Measurements from ENCODE around the gene CRYGC.

DNA sequence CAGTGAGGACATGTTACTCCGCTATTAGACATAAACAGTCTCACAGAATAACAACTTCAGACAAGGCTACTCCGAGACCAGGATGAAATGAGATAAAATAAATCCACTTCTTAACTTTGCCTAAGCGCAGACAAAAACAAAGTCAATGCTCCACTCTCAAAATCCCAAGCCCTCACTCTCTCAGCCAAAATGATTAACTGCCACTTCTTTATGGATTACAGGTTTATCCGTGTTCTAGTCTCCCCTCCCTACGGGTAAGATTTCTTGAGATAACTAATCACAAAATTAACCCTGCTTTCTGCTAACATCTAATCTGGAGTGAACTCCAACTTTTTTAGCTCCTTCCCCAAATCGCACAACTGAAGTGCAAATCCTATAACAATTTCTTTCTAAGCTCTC, 1.1 kb upstream of the CRYGC start:
- TF ChIP-seq, protein P1, sequence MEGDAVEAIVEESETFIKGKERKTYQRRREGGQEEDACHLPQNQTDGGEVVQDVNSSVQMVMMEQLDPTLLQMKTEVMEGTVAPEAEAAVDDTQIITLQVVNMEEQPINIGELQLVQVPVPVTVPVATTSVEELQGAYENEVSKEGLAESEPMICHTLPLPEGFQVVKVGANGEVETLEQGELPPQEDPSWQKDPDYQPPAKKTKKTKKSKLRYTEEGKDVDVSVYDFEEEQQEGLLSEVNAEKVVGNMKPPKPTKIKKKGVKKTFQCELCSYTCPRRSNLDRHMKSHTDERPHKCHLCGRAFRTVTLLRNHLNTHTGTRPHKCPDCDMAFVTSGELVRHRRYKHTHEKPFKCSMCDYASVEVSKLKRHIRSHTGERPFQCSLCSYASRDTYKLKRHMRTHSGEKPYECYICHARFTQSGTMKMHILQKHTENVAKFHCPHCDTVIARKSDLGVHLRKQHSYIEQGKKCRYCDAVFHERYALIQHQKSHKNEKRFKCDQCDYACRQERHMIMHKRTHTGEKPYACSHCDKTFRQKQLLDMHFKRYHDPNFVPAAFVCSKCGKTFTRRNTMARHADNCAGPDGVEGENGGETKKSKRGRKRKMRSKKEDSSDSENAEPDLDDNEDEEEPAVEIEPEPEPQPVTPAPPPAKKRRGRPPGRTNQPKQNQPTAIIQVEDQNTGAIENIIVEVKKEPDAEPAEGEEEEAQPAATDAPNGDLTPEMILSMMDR (CRISPR knock-in tag; IDR thresholded peaks at IDR 0.05), result no peak
- TF ChIP-seq RNF2 (conservative IDR thresholded peaks at IDR 0.05; ENCODE audit: low read depth) (no peak), HNRNPLL (IDR thresholded peaks at IDR 0.05; ENCODE audit: low read depth, low read length, poor library complexity, severe bottlenecking) (no peak), KDM5A (IDR thresholded peaks at IDR 0.05; ENCODE audit: borderline replicate concordance, low read length) (no peak), POLR2A (IDR thresholded peaks at IDR 0.05; ENCODE audit: insufficient read depth in 1 of 2, low read depth in 2 of 2, low read length in 2 of 2) (no peak), ZNF572 (CRISPR knock-in tag; IDR thresholded peaks at IDR 0.05) (no peak)
- TF ChIP-seq, protein P2, sequence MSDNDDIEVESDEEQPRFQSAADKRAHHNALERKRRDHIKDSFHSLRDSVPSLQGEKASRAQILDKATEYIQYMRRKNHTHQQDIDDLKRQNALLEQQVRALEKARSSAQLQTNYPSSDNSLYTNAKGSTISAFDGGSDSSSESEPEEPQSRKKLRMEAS (IDR thresholded peaks at IDR 0.05), result no peak

Data from HepG2 (cell line).